ENCODE data around the gene LMBR1.

GRCh38 chr7:156889089-156889488 lies 3.9 kb downstream of the LMBR1 start:
- no peak for TF ChIP-seq POLR2AphosphoS5 (IDR thresholded peaks at IDR 0.05; ENCODE audit: low read depth, low read length)
- no peak for TF ChIP-seq REST (IDR thresholded peaks at IDR 0.05; ENCODE audit: insufficient read depth in 1 of 2, low read depth in 2 of 2, low read length in 2 of 2)

Data from PFSK-1 (cell line).